ENCODE results near the gene CHCHD10. TPM values are rescaled to one million over a fixed set of nuclear protein-coding genes. Genes with fewer than 3 reads are reported as not detected.

The CHCHD10 gene
- total and polyA plus RNA-seq, 10 of the 15 experiments (the other 5 are each of a cell fraction or from before 2014, with no cell fraction given), result 13.2 to 241 (median 128) TPM

- 0 out of 2 replicates have a peak, but pooled peaks have one; percentile 11 for TF ChIP-seq LARP7 (IDR thresholded peaks at IDR 0.05)
- TF ChIP-seq JUNB (IDR thresholded peaks at IDR 0.05), result no peak
- no peak for TF ChIP-seq HDAC2 (IDR thresholded peaks at IDR 0.05)
- 0 out of 2 replicates have a peak, but pooled peaks have one; percentile 5 for TF ChIP-seq NBN (IDR thresholded peaks at IDR 0.05)
Measured at GRCh38 chr22:23801238-23801821, 33.6 kb upstream of the CHCHD10 start (continued).

- peak overlapping the region; percentile 53; the same call in 1 of the 2 replicates for H3K9ac ChIP-seq (ENCODE audit: control insufficient read depth, insufficient read depth, low read length)
- no peaks in the 10 kb centered on the region for H4K20me1 ChIP-seq (ENCODE audit: control insufficient read depth, insufficient read depth)
- SMC1A ChIA-PET (ENCODE audit: uncharacterized antibody, unreplicated experiment), result interaction anchor here (1.3 kb wide), 1 partner anchor 46 kb away, joined by 5 read pairs; no protein-coding TSS in a partner anchor
- no peaks in the 10 kb centered on the region for H3K27me3 ChIP-seq (replicated peaks in 1 of 2; ENCODE audit: control insufficient read depth in 2 of 2, insufficient read depth in 2 of 2, low read length in 1 of 2)
- H3K4me1 ChIP-seq (ENCODE audit: control insufficient read depth, insufficient read depth, low read length), result peaks cover 76% of the 10 kb centered on the region
- 1% methylated on average over 18 of the region's 18 CpGs for WGBS (ENCODE audit: insufficient coverage, insufficient replicate concordance, low lambda C conversion rate, missing lambda C conversion rate)
- in situ Hi-C loops (cut with MboI), result no loop called here
- ATAC-seq, result peak; percentile 70
- peak overlapping the region; percentile 89 for H3K27ac ChIP-seq (ENCODE audit: control insufficient read depth, insufficient read depth)
- H3K4me2 ChIP-seq (ENCODE audit: control insufficient read depth, insufficient read depth), result peak overlapping the region; percentile 19
- H3K4me3 ChIP-seq, result no peak overlapping the region
- peaks cover 20 to 32% of the 10 kb centered on the region in 2 experiments for H3K36me3 ChIP-seq (ENCODE audit: control insufficient read depth in 2 of 2, insufficient read depth in 2 of 2, low read length in 1 of 2)
- H3K79me2 ChIP-seq (ENCODE audit: control insufficient read depth, insufficient read depth, low read length), result peaks cover 30% of the 10 kb centered on the region
- no peaks in the 10 kb centered on the region for H3K9me3 ChIP-seq (replicated peaks; ENCODE audit: control insufficient read depth, insufficient read depth, low read length)
- intact Hi-C loops (cut with micrococcal nuclease; ENCODE audit: unreplicated experiment), result loop anchor here (2.0 kb wide), 1 partner anchor 38 kb away; the partner anchor contains the start of gene DERL3
- CTCF ChIA-PET, result interaction anchor here (0.7 to 1.4 kb wide), 4 partner anchors 11 to 44 kb away, joined by 3 to 5 read pairs (median 3); no protein-coding TSS in a partner anchor
- peak; percentile 62 for FAIRE-seq
- DNase-seq (ENCODE audit: low read depth, low spot score), result peak; percentile 87
- POLR2A ChIA-PET, result interaction anchor here (1.0 to 3.3 kb wide), 2 partner anchors 11 to 37 kb away, joined by 3 to 11 read pairs; no protein-coding TSS in a partner anchor
- RAD21 ChIA-PET (ENCODE audit: unreplicated experiment), result interaction anchor here (1.0 to 2.6 kb wide), 2 partner anchors 11 to 45 kb away, joined by 3 to 9 read pairs; no protein-coding TSS in a partner anchor
- BruUV-seq (replicated peaks), result no TSS peak
- H2AFZ ChIP-seq (ENCODE audit: control insufficient read depth, low read depth, low read length), result no peak overlapping the region
- TF ChIP-seq ZNF592 (IDR thresholded peaks at IDR 0.05), result peak; percentile 13; the same call in 1 of the 2 replicates
- TF ChIP-seq IKZF2 (IDR thresholded peaks at IDR 0.05), result peak; percentile 71 to 72; a peak in 3 of 4 replicates
- TF ChIP-seq SREBF1 (IDR thresholded peaks at IDR 0.05; ENCODE audit: low read length), result no peak
- TF ChIP-seq ZNF687 (IDR thresholded peaks at IDR 0.05), result peak; percentile 94
- TF ChIP-seq BCL11A (IDR thresholded peaks at IDR 0.05; ENCODE audit: low read depth, low read length), result peak; percentile 57; the same call in 1 of the 2 replicates
- TF ChIP-seq EED (IDR thresholded peaks at IDR 0.05; ENCODE audit: low read depth), result peak; percentile 85
- 0 out of 3 replicates have a peak, but pooled peaks have one; percentile 6 for TF ChIP-seq POU2F2 (IDR thresholded peaks at IDR 0.05; ENCODE audit: borderline replicate concordance, low read depth, low read length)
Measured at GRCh38 chr22:23800297-23801237, 32.8 kb upstream of the CHCHD10 start.

Measured in GM12878 (cell line).